K562 (cell line): ENCODE data around the gene KMT2A.
A peak's percentile ranks its signal among the peaks of the same experiment; 100 is the strongest.

Experiments used
- ESRRB ChIP-seq: fragments of 250-450 bp; sonication (Bioruptor Pico); IDR thresholded peaks from 2 replicates; pipeline ENCODE4 v1.5.0; 2020; ENCODE audit warnings: mild to moderate bottlenecking, moderate library complexity, borderline replicate concordance
- ZNF143 ChIP-seq: sonication (generic); formaldehyde crosslinking; IDR thresholded peaks from 2 replicates; pipeline ENCODE4 v1.9.0; 2022; ENCODE audit warnings: mild to moderate bottlenecking, missing genetic modification reagents
- ZNF583 ChIP-seq: fragments of 250-450 bp; sonication (Bioruptor Pico); IDR thresholded peaks from 2 replicates; pipeline ENCODE4 v1.4.0; 2020
- ZNF780A ChIP-seq: fragments of 250-450 bp; sonication (Bioruptor Pico); IDR thresholded peaks from 2 replicates; pipeline ENCODE4 v1.5.0; 2021; ENCODE audit warnings: mild to moderate bottlenecking
- ZZZ3 ChIP-seq: fragments of 450-650 bp; IDR thresholded peaks from 2 replicates; pipeline ENCODE4 v1.6.1; 2016; ENCODE audit warnings: antibody characterized with exemption, mild to moderate bottlenecking, moderate library complexity

DNA sequence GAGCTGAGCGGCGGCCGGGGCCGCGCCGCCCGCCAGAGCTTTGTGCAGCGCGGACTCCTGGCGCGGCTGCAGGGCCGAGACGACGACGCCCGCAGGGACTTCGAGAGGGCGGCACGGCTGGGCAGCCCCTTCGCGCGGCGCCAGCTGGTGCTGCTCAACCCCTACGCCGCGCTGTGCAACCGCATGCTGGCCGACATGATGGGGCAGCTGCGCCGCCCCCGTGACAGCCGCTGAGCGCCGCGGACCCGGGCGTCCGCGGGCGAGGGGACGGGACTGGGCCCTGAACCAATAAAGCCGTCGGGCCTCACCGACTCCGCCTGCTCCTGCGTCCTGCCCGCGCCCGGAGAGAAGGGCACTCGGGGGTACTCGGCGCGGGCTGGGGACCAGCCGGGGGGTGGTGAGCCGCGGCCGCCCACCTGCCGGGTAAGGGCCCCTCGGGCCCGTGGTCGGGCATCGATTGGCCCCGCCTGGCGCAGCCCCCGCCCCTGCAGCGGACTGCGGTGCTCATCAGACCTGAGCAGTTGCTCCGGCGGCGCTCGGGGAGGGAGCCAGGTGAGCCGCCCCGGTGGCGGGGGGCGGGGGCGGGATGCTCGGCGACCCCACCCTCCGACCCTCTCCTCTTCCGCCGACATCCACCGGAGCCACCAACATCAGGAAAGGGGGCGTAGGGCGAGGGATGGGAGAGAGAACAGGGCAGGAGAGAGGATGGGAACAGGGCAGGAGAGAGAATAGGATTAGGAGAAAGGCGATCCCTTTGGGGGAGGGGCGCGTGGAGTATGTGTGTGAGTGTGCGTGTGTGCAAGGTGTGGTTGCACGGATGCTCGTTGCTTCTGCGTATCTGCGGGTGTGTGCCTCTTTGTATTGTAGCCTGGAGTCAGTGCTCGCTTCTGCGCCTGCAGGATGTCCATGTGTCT is 94.6 kb downstream of the KMT2A start, which contains the start of gene TMEM25:
- TF ChIP-seq ESRRB (no peak), ZZZ3 (no peak), ZNF143 (CRISPR knock-in tag) (no peak), ZNF780A (no peak), ZNF583 (CRISPR knock-in tag) (0 out of 2 replicates have a peak, but pooled peaks have one; percentile 45)
